GM08714 (cell line): ENCODE results near the gene THAP9.

Experiments used
- H3K4me3 ChIP-seq: fragments of 200-500 bp; sonication (Bioruptor generic); 2 replicates; pipeline ENCODE4 v1.5.1; 2014; ENCODE audit warnings: mild to moderate bottlenecking, low read length, inconsistent platforms
- ZNF274 ChIP-seq: IDR thresholded peaks from 2 replicates; pipeline ENCODE4 v1.6.1; 2012; ENCODE audit warnings: mild to moderate bottlenecking, low read depth, low read length

Gene THAP9

DNA sequence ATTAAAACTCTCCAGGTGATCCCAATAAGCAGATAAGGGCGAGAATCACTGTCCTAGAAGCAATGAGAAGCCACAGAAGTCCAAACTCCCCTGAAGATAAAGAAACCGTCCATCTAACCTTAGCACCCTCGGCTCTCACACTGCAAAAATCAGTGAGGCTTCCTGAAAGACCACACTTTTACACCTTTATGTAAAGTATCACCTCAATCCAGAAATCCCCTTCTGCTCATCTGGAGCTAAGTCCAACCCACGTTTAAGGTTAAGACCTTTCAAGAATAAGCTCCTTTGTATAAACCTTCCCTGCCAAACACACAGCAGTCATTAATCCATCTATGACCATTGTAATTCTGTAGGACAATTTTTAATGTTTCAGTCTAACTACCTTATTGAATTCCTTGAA is 68.4 kb downstream of the THAP9 start:
- H3K4me3 ChIP-seq: no peak overlapping the region
- no peak for TF ChIP-seq ZNF274

DNA sequence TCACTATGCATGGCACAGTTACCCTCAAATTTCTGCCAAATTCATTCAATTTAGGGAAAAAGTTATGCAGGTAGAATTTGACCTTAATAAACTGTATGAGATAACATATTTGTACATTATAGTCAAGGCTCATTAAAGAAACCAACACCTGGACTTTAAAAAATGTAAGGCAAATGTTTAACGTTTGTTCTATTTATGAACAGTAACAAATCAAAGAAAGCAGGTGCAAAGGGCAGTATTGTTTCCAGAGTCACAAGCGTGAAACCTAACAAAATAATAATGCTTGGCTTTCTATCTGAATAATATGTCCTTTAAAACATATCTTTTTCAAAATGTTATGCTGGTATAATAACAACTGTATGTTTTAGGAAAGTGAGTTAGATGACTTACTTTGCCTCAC is 68.9 kb downstream of the THAP9 start:
- no peak overlapping the region for H3K4me3 ChIP-seq
- no peak for TF ChIP-seq ZNF274
